Activated CD8-positive, alpha-beta T cell treated with anti-CD3 and anti-CD28 coated beads, Interleukin-2, amount 10 ng/mL, durations not matched to agents 7 days and 5 days (primary cell): Measurements from ENCODE around the gene CDCA5. TPM values are rescaled to one million over a fixed set of nuclear protein-coding genes. Genes with fewer than 3 reads are reported as not detected.
A peak's percentile ranks its signal among the peaks of the same experiment; 100 is the strongest.

Experiments used
- ATAC-seq: fragments of 150-1000 bp; cut with Tn5 transposase; one replicate; pipeline ENCODE4 v1.10.0; 2021; ENCODE audit warnings: moderate library complexity
- CTCF ChIA-PET: fragments of 350-600 bp; sonication (Branson Sonifier 250); formaldehyde crosslinking; loops from one replicate; lab custom pipeline; 2021; ENCODE audit warnings: antibody characterized with exemption; lab: Charles Lee
- POLR2A ChIA-PET: fragments of 350-600 bp; sonication (Branson Sonifier 250); formaldehyde crosslinking; loops from one replicate; lab custom pipeline; 2021; ENCODE audit warnings: antibody characterized with exemption; lab: Charles Lee
- DNase-seq: peaks from one replicate; pipeline ENCODE4 v3.0.0-alpha.2; 2020
- H3K27ac Mint-ChIP-seq: one replicate; pipeline ENCODE4 v1.8.0; 2021; ENCODE audit warnings: mild to moderate bottlenecking, mixed read lengths
- H3K27me3 Mint-ChIP-seq: one replicate; pipeline ENCODE4 v1.8.0; 2021; ENCODE audit warnings: low read depth, mixed read lengths
- H3K36me3 Mint-ChIP-seq: one replicate; pipeline ENCODE4 v1.8.0; 2021; ENCODE audit warnings: low read depth, mixed read lengths
- H3K4me1 Mint-ChIP-seq: one replicate; pipeline ENCODE4 v1.8.0; 2021; ENCODE audit warnings: low read depth, mixed read lengths
- H3K4me3 Mint-ChIP-seq: one replicate; pipeline ENCODE4 v1.8.0; 2021; ENCODE audit warnings: mild to moderate bottlenecking, mixed read lengths
- H3K9me3 Mint-ChIP-seq: one replicate; pipeline ENCODE4 v1.8.0; 2022; ENCODE audit warnings: mixed read lengths; ENCODE audit not compliant: insufficient read depth
- total RNA-seq, 2 experiments: library from RNA; stranded (reverse); gene quantifications; one replicate each; pipeline ENCODE4 v1.2.3, GENCODE V29; 2021

CDCA5 gene
- total RNA-seq, 2 experiments from 2014 or later = 127 to 129 TPM

- CTCF ChIA-PET = interaction anchor here (2.0 to 2.9 kb wide), 2 partner anchors 8 to 10 kb away, joined by 9 to 15 read pairs; no protein-coding TSS in a partner anchor
- no peak overlapping the region for H3K4me3 Mint-ChIP-seq
Measured at GRCh38 chr11:65102142-65103095, 18.6 kb upstream of the CDCA5 start.

GRCh38 chr11:65100674-65101350, 17.0 kb upstream of the CDCA5 start:
- H3K36me3 Mint-ChIP-seq = peaks cover 24% of the 10 kb centered on the region
- no peak for ATAC-seq
- POLR2A ChIA-PET = interaction anchor here (1.0 to 1.5 kb wide), 3 partner anchors 8 to 34 kb away, joined by 3 to 6 read pairs (median 3); partner anchors contain the start of gene SYVN1
- no peak overlapping the region for H3K4me3 Mint-ChIP-seq
- no peak overlapping the region for H3K27ac Mint-ChIP-seq
- H3K9me3 Mint-ChIP-seq = no peaks in the 10 kb centered on the region
- H3K27me3 Mint-ChIP-seq = no peaks in the 10 kb centered on the region
- CTCF ChIA-PET = interaction anchor here (0.9 to 7.8 kb wide), 5 partner anchors 10 to 179 kb away, joined by 3 to 117 read pairs (median 9); partner anchors contain the start of genes TM7SF2 and ZNHIT2
- peaks cover 33% of the 10 kb centered on the region for H3K4me1 Mint-ChIP-seq
- DNase-seq = no peak

More at GRCh38 chr11:65102142-65103095, 18.6 kb upstream of the CDCA5 start:
- H3K27me3 Mint-ChIP-seq = no peaks in the 10 kb centered on the region
- DNase-seq (no peak), ATAC-seq (no peak)
- H3K4me1 Mint-ChIP-seq = peaks cover 23% of the 10 kb centered on the region
- no peaks in the 10 kb centered on the region for H3K9me3 Mint-ChIP-seq
- H3K27ac Mint-ChIP-seq = no peak overlapping the region
- POLR2A ChIA-PET = interaction anchor here (1.0 to 2.6 kb wide), 4 partner anchors 8 to 32 kb away, joined by 3 to 8 read pairs (median 6); partner anchors contain the start of genes FAU, MRPL49, SYVN1 and ZNHIT2
- H3K36me3 Mint-ChIP-seq = peaks cover 34% of the 10 kb centered on the region

- no peaks in the 10 kb centered on the region for H3K27me3 Mint-ChIP-seq
- H3K27ac Mint-ChIP-seq = peak overlapping the region; percentile 98
- CTCF ChIA-PET = interaction anchor here (1.0 to 7.8 kb wide), 5 partner anchors 14 to 84 kb away, joined by 3 to 117 read pairs (median 4); partner anchors contain the start of genes SAC3D1, TM7SF2 and ZNHIT2
- H3K36me3 Mint-ChIP-seq = peaks cover 9% of the 10 kb centered on the region
- peaks cover 20% of the 10 kb centered on the region for H3K4me1 Mint-ChIP-seq
- no peak for ATAC-seq
- POLR2A ChIA-PET = interaction anchor here (0.6 to 2.9 kb wide), 19 partner anchors 10 to 234 kb away, joined by 3 to 30 read pairs (median 5); partner anchors contain the start of genes ARL2, CDCA5, FAU and MRPL49
- DNase-seq = no peak
- peak overlapping the region; percentile 93 for H3K4me3 Mint-ChIP-seq
- H3K9me3 Mint-ChIP-seq = no peaks in the 10 kb centered on the region
Measured at GRCh38 chr11:65096926-65097325, 13.1 kb upstream of the CDCA5 start.

GRCh38 chr11:65095974-65096806, 12.3 kb upstream of the CDCA5 start, which contains the start of gene VPS51:
Gene VPS51 (plus strand): TSS chr11:65096214. CDS start chr11:65096251, 37 bp downstream.
- POLR2A ChIA-PET = interaction anchor here (0.8 to 2.9 kb wide), 19 partner anchors 9 to 233 kb away, joined by 3 to 30 read pairs (median 5); partner anchors contain the start of genes ARL2, CDCA5, FAU and MRPL49

GRCh38 chr11:65095427-65095826, 11.6 kb upstream of the CDCA5 start:
- Mint-ChIP-seq H3K4me3 (peak overlapping the region; percentile 93), H3K27ac (peak overlapping the region; percentile 98), H3K36me3 (peaks cover 9% of the 10 kb centered on the region), H3K9me3 (no peaks in the 10 kb centered on the region), H3K4me1 (peaks cover 20% of the 10 kb centered on the region), H3K27me3 (no peaks in the 10 kb centered on the region)
- ChIA-PET POLR2A (interaction anchor here (0.6 to 2.9 kb wide), 11 partner anchors 9 to 131 kb away, joined by 3 to 30 read pairs (median 6); partner anchors contain the start of genes CDCA5, FAU, MRPL49 and SYVN1), CTCF (interaction anchor here (0.6 to 7.8 kb wide), 9 partner anchors 10 to 226 kb away, joined by 3 to 117 read pairs (median 8); partner anchors contain the start of genes CDCA5, TM7SF2 and ZNHIT2)
- DNase-seq (no peak), ATAC-seq (no peak)

More at GRCh38 chr11:65095974-65096806, 12.3 kb upstream of the CDCA5 start, which contains the start of gene VPS51:
- Mint-ChIP-seq H3K9me3 (no peaks in the 10 kb centered on the region), H3K27me3 (no peaks in the 10 kb centered on the region), H3K27ac (peak within 1 kb of the TSS; percentile 98), H3K36me3 (peaks cover 9% of the 10 kb centered on the region), H3K4me3 (peak within 1 kb of the TSS; percentile 93), H3K4me1 (peaks cover 20% of the 10 kb centered on the region)
- CTCF ChIA-PET = interaction anchor here (1.0 to 7.8 kb wide), 5 partner anchors 13 to 83 kb away, joined by 3 to 117 read pairs (median 4); partner anchors contain the start of genes SAC3D1, TM7SF2 and ZNHIT2
- DNase-seq (peak; percentile 92), ATAC-seq (peak; percentile 97)

- DNase-seq (no peak), ATAC-seq (no peak)
- H3K27me3 Mint-ChIP-seq = no peaks in the 10 kb centered on the region
- peaks cover 6% of the 10 kb centered on the region for H3K4me1 Mint-ChIP-seq
- POLR2A ChIA-PET = interaction anchor here (1.2 kb wide), 1 partner anchor 21 kb away, joined by 3 read pairs; no protein-coding TSS in a partner anchor
- no peaks in the 10 kb centered on the region for H3K9me3 Mint-ChIP-seq
- peaks cover 29% of the 10 kb centered on the region for H3K36me3 Mint-ChIP-seq
- H3K4me3 Mint-ChIP-seq = no peak overlapping the region
- CTCF ChIA-PET = interaction anchor here (1.3 to 2.3 kb wide), 4 partner anchors 12 to 147 kb away, joined by 3 to 6 read pairs (median 5); no protein-coding TSS in a partner anchor
- no peak overlapping the region for H3K27ac Mint-ChIP-seq
Measured at GRCh38 chr11:65090628-65091027, 6.8 kb upstream of the CDCA5 start.

- no peak for ATAC-seq
- no peak overlapping the region for H3K27ac Mint-ChIP-seq
- POLR2A ChIA-PET = interaction anchor here (1.2 to 1.7 kb wide), 2 partner anchors 14 to 33 kb away, joined by 3 to 4 read pairs; partner anchors contain the start of genes FAU and MRPL49
Measured at GRCh38 chr11:65089621-65090020, 5.8 kb upstream of the CDCA5 start.

GRCh38 chr11:65087827-65088226, 4.0 kb upstream of the CDCA5 start:
- CTCF ChIA-PET = no interaction called here
- peaks cover 21% of the 10 kb centered on the region for H3K4me1 Mint-ChIP-seq
- DNase-seq (no peak), ATAC-seq (no peak)
- no peaks in the 10 kb centered on the region for H3K9me3 Mint-ChIP-seq
- H3K36me3 Mint-ChIP-seq = peaks cover 44% of the 10 kb centered on the region
- no peaks in the 10 kb centered on the region for H3K27me3 Mint-ChIP-seq
- POLR2A ChIA-PET = interaction anchor here (1.7 kb wide), 1 partner anchor 8 kb away, joined by 5 read pairs; the partner anchor contains the start of gene VPS51
- H3K27ac Mint-ChIP-seq = no peak overlapping the region
- H3K4me3 Mint-ChIP-seq = no peak overlapping the region

More at GRCh38 chr11:65089621-65090020, 5.8 kb upstream of the CDCA5 start:
- Mint-ChIP-seq H3K4me1 (peaks cover 12% of the 10 kb centered on the region), H3K27me3 (no peaks in the 10 kb centered on the region), H3K4me3 (no peak overlapping the region), H3K36me3 (peaks cover 30% of the 10 kb centered on the region), H3K9me3 (no peaks in the 10 kb centered on the region)
- DNase-seq = no peak
- CTCF ChIA-PET = interaction anchor here (1.3 to 1.5 kb wide), 2 partner anchors 11 to 146 kb away, joined by 3 to 6 read pairs; no protein-coding TSS in a partner anchor

- peaks cover 26% of the 10 kb centered on the region for H3K4me1 Mint-ChIP-seq
- ATAC-seq = no peak
- H3K4me3 Mint-ChIP-seq = no peak overlapping the region
Measured at GRCh38 chr11:65087216-65087615, 3.4 kb upstream of the CDCA5 start.

GRCh38 chr11:65086809-65087208, 3.0 kb upstream of the CDCA5 start:
- ChIA-PET POLR2A (interaction anchor here (1.3 to 1.7 kb wide), 3 partner anchors 8 to 12 kb away, joined by 4 to 5 read pairs (median 4); partner anchors contain the start of gene VPS51), CTCF (interaction anchor here (2.0 kb wide), 1 partner anchor 8 kb away, joined by 8 read pairs; no protein-coding TSS in a partner anchor)
- no peak overlapping the region for H3K27ac Mint-ChIP-seq
- peaks cover 30% of the 10 kb centered on the region for H3K4me1 Mint-ChIP-seq
- no peaks in the 10 kb centered on the region for H3K27me3 Mint-ChIP-seq
- no peak for ATAC-seq
- no peak for DNase-seq
- no peak overlapping the region for H3K4me3 Mint-ChIP-seq
- H3K9me3 Mint-ChIP-seq = no peaks in the 10 kb centered on the region
- H3K36me3 Mint-ChIP-seq = peaks cover 53% of the 10 kb centered on the region

More at GRCh38 chr11:65087216-65087615, 3.4 kb upstream of the CDCA5 start:
- Mint-ChIP-seq H3K36me3 (peaks cover 49% of the 10 kb centered on the region), H3K27ac (no peak overlapping the region), H3K27me3 (no peaks in the 10 kb centered on the region), H3K9me3 (no peaks in the 10 kb centered on the region)
- CTCF ChIA-PET = no interaction called here
- no peak for DNase-seq
- POLR2A ChIA-PET = interaction anchor here (1.3 to 1.7 kb wide), 2 partner anchors 8 to 9 kb away, joined by 4 to 5 read pairs; partner anchors contain the start of gene VPS51
